Colon (tissue), 2 donors: Measurements from ENCODE around the gene EXOC3L4.

ENCODE experiments used
- FAIRE-seq: peaks from 2 replicates; lab custom pipeline; 2012; peaks lifted over from hg19 to GRCh38; lab: Jason Lieb, UNC
- donor health status: control.
- donor health status: control.

The EXOC3L4 gene

DNA sequence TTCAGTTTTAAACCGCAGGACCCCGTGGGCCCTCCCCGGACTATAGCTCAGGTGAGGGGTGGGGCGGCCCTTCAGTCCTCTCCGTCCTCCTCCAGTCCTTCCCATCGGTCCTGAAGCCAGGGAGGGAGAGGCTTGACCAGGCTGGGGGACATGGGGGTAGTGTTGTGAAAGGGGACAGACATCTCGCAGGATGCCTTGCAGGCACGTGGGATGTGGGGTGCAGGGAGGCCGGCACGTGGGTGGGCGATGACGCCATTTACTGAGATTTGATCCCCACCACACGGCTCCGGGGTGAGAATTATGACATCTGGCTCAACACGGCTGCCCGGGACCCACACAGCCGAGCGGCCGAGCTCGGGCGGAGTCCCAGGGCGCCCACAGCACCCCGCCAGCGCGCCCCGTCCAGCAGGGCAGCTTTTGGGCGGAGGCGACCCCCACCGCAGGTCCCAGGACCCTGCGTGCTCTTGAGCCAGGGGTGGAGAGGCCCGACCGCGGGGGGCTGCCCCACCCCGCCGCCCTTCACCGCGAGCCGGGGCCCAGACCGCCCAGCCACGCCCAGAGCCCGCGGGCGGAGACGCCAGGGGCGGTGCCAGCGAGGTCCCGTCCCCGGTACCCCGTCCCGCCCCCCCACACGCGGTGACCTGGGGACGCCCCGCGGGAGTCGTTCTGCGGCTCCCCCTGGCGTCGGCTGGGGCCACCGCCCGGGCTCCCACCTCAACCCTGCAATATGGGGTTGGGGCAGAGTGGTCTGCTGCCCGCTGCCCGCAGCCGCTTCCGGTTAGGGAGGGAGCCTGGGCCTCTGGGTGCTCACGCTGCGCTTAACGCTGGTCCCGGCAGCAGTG, 3.3 kb upstream of the EXOC3L4 start:
- FAIRE-seq = no peak

DNA sequence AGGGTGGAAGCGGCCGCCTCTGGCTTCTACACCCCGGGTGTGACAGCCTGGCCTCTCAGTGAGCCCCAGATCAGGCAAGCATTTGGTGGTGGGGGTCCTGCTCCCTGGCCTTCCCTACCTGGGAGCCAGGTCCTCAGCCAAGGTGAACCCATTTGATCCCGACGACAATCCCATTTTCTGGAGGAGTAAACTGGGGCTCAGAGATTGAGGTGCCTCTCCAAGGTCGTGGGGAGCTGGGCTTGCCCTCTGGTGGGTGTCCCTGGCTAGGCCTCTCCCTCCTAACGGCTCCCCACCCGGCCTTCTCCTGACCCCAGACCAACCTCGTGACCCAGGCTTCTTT, 2.7 kb upstream of the EXOC3L4 start:
- FAIRE-seq = no peak

DNA sequence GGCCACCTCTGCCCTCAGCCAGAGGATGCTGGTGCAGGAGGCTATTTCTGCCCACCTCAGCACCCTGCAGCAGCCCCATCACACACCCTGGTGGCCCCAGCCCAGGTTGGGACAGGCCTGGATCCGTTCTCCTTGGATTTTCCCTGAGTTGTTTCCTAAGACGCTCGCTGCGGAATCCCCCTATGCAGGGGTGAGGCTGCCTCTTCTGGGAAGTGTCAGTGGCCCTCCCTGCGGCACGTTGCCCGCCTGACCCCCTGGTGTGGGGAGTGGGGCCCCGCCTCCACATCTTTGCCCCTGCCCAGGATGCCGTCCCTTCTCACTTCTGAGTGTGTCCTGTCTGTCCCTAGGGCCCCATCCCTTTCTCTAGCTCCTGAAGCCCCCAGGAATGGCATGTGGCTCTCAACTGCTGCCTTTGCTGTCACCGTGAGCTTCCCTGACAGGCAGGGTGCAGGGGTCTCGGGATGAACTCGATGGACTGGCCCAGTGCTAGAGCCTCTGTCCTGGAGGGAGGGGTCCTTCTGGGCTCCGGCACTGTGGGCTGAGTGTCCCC, 594 bp upstream of the EXOC3L4 start:
- no peak for FAIRE-seq

DNA sequence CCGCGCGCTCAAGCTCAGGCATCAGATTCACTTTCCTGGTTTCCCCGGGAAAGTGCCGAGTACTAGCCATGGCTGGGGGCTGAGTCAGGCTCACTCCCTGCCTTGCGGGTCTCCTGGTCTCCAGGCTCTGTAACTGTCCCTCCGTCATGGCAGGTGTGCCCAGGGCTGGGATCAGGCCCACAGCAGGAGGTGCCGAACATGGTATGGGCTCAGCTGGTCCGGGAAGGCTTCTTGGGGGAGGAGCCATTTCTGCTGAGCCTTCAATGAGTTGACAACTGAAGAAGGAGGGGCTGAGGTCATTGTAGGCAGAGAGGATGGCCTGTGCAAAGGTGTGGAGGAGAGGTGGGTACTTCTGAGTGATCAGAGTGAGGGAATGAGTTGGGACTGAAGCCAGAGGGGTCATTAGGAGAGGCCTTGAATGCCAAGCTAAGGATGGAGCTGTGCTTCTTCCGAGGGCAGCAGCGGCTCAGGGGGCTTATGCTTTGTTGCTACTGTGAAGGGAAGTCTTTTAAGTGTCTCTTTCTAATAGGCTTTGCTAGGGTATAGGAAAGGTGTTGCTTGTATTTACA, 769 bp downstream of the EXOC3L4 start:
- FAIRE-seq = no peak

DNA sequence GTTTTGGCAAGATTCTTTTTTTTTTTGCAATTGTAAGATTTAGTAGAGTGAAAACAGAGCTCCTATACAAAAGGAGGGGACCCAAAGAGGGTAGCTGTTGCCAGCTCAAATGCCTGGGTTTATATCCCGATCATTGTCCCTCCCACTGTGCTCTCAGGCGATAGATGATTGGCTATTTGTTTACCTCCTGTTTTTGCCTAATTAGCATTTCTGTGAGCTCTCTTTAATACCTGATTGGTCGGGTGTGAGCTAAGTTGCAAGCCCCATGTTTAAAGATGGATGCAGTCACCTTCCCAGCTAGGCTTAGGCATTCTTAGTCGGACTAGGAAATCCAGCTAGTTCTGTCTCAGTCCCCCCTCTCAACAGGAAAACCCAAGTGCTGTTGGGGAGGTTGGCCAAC, 1.9 kb downstream of the EXOC3L4 start:
- FAIRE-seq = no peak

DNA sequence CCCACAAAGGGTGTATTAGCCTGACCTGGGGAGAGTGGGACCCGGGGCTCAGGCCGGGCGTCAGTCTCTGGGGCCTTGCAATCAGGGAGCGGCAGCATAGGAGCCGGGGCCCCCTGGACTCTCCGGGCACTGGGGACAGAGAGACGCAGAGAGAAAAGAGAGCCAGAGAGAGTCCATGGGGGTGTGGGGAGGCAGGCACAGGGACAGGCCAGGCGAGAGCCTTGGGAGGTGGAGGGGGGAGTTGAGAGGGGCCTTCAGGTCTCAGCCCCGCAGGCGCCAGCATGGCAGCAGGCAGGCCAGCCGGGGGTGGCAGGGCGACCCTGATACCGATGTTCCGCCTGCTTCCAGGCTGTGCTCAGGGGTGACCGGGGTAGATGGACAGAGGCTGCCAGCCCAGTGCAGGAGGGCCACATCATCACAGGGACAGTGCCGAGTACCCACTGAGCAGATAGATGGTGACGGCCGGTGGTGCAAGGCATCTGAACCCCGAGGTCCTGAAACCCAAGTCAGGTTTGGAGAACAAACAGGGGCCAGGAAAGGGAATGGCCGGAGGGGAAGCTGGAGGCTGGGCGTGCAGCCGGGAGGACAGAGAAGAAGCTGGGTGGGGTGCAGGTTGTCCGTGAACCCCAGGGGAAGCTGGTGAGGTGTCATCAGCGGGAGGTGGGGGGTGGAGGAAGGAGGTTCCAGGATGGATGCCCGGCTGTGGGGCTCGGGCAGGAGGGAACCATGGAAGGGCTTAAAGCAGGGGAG, 2.9 kb downstream of the EXOC3L4 start:
- no peak for FAIRE-seq

DNA sequence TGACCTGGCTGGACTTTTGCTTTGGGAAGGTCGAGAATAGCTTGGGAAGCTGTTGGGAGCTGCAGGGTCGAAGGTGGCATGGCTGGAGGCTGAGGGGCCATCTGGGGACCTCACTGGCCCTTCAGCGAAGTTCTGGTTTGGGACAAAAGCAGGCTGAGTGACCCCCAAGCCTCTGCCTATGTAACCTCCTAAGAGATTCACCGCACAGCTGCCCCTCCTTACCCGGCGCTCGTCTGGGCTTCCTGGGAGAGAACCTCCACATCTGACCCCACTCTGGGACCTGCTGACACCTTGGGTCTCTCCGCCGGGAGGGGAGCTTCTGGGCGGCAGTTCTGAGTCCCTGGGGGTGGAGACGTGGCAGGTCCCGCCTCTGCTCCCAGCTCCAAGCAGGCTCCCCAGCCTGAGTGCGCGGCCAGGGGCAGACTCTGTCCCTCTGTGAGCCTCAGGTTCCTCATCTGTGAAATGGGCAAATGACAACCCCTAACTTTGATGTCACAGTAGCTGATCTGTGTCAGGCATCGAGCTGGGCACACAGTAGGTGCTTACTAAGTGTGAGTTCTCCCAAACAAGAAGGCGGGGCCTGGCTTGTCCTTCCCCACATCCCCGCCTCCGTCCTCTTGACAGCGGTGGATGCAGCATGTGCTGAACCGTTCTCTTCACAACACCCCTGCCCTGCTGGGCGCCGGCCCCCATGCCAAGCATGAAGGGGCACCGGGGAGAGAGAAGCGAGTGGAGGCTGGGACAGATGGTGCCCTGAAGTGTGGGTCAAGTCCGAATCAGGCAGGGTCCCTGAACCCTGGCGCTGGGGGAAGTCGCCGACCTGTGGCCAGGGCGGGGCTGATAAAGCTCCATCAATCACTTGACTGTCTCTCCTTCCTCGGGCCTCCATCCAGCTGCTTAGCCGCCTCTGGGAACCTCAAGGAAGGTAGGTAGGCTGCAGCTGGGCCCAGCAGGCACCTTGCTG, 3.8 kb downstream of the EXOC3L4 start:
- no peak for FAIRE-seq

DNA sequence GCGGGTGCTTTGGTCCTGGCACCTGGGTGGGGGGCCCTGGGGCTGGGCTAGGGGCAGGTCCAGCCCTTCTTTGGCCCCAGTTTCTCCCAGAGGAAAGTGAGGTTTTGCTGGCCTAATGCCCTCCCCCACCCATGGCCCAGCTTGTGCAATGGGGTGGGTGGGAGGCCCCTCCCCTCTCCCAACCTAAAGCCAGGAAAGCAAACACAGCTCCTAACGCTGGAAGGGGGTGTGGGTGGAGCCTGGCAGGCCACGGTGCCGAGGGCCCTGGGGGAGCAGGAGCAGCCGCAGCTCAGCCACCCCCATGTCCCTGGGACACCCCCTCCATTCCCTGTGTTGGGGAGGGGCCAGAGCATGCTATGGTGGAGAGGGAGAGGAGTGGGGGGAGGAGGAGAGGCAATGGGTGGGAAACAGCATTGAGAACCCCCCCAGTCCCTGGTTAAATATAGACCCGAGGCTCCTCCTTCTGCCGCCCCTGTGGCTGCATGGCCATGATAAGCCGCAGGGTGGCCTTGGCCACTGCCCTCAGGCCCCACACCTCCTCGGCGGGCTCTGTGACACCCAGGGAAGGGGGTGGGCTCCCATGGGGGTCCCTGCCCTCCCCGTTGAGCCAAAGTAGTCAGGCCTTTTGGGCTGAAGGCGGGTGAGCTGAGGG, 4.7 kb downstream of the EXOC3L4 start:
- no peak for FAIRE-seq

DNA sequence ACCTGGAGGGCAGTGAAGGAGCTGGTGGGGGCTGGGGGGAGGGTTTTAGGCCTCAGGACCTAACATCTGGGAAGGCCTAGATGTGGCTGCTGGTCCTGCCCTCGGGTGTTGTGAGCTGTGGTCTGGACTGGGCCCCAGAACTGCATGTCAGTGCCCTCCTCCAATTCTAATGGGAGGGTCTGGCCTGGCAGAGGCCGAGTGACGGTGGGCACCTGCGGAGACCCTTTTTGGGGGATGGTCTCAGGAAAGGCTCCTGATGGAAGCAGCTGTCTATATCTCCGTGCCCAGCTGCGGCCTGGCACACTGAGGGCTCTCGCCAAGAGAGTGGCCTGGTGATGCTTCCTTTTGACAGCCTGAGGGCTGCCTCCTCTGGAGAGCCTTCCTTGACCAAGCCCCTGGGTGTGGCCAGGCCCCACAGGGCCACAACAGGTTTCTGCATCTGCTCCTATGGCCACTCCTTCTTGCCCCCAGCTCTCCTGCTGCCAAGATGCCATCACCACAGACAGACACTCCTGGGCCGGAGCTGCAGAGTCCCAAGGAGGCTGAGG, 5.3 kb downstream of the EXOC3L4 start:
- FAIRE-seq = no peak

DNA sequence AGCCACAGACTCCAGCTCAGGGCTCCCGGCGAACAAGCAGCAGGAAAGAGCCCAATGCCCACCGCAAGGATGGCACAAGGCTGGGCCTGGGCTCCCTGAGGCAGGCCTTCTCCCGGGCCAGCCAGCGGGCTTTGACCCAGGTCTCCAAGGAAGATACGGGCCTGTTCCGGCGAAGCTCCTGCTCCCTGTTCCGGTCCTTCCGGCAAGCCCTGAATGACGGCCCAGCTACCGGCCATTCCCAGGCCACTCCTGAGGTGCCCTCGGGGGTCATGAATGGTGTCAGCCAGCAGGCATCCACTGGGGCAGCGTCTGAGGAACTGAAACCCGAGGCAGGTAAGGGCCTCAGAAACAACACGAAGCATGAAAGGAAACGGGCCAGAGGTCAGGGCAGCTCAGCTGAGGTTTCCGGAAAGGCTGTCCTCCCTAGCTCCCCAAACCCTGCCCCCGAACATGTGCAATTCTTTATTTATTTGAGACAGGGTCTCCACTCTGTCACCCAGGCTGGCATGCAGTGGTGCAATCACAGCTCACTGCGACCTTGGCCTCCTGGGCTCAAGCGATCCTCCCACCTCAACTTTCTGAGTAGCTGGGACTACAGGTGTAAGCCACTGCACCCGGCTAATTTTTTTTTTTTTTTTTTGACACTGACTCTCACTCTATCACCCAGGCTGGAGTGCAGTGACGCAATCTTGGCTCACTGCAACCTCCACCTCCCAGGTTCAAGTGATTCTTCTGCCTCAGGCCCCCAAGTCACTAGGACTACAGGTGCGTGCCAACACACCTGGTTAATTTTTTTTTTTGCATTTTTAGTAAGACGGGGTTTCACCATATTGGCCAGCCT, 6.0 kb downstream of the EXOC3L4 start:
- no peak for FAIRE-seq

DNA sequence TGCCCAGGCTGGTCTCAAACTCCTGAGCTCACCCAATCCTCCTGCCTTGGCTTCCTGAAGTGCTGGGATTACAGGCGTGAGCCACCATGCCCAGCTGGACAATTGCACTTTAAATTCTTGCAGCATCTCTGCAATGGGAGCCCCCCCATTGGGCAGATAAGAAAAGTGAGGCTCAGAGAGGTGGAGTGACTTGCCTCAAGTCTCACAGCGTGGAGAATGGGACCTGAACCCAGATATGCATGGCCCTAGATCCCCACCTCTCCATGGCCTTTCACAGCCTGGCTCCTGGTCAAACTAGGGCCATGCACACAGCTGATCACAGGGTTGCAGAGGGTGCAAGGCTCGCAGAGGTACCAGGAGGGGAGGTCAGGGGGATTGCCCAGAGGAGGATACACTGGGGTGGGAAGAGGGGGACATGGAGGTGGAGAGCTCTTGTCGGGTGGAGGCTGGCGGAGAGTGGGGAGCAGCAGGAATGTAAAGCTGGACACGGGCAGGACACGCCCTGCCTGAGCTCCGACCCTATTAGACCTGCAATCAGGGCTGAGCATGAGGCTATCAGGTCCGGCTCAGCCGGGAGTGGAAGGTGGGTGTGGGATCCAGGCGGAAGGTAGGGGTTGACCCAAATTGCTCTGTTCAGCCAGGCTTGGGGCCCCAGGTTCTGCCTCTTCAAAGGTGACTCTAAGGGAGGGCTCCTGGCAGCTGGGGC, 6.9 kb downstream of the EXOC3L4 start:
- FAIRE-seq = no peak

DNA sequence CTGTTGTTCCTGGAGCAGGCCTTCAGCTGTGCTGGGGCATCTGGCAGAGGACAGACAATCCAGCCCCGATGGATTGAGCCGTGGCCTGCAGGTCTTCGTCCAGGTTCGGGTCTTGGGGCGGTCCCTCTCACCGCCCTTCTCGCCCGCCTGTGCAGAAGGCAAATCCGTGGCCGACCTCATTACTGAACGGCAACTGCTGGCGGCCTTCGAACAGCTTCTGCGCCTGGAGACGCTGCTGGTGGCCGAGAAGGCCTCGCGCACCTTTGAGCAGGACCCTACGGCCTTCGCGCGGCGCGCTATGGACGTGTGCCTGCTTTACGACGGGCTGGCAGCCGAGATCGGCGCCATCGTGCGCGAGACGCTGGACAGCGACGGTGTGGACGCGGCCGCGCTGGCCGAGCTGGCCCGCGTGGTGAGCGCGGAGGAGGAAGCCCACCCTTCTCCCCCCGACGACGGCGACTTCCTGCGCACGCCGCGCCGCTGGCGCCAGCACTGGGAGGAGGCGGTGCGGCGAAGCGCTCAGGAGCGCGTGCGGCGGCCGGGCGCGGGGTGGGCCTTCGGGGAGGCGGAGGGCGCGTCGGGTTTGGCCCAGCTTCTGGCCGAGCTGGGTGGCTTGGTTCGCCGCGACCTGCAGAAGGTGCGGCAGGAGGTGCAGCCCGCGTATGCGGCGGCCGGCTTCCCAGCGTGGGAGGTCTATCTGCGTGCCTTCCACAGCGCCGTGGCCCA, 7.6 kb downstream of the EXOC3L4 start:
- no peak for FAIRE-seq

DNA sequence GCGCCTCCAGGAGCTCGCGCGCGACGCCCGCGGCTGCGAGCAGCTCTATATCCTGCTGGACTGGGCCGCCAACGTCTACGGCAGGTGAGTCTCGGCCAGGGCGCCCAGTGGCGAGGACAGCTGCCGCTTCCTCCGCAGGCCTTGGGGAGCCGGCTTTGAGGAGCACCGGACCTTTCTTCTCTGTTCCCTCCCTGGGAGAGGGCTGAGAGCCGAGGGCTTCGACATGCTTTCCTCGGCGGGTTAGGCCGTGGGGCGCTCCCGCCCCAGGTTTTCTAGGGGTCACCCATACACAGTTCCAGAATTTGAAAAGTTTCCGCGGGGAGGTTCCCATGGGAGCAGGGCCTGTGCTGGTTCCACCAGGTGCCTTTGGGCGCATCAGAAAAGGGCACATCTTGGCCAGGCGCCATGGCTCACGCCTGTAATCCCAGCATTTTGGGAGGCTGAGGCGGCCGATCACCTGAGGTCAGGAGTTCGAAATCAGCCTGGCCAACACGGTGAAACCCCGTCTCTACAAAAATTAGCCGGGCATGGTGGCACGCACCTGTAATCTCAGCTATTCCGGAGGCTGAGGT, 8.2 kb downstream of the EXOC3L4 start:
- FAIRE-seq = no peak

DNA sequence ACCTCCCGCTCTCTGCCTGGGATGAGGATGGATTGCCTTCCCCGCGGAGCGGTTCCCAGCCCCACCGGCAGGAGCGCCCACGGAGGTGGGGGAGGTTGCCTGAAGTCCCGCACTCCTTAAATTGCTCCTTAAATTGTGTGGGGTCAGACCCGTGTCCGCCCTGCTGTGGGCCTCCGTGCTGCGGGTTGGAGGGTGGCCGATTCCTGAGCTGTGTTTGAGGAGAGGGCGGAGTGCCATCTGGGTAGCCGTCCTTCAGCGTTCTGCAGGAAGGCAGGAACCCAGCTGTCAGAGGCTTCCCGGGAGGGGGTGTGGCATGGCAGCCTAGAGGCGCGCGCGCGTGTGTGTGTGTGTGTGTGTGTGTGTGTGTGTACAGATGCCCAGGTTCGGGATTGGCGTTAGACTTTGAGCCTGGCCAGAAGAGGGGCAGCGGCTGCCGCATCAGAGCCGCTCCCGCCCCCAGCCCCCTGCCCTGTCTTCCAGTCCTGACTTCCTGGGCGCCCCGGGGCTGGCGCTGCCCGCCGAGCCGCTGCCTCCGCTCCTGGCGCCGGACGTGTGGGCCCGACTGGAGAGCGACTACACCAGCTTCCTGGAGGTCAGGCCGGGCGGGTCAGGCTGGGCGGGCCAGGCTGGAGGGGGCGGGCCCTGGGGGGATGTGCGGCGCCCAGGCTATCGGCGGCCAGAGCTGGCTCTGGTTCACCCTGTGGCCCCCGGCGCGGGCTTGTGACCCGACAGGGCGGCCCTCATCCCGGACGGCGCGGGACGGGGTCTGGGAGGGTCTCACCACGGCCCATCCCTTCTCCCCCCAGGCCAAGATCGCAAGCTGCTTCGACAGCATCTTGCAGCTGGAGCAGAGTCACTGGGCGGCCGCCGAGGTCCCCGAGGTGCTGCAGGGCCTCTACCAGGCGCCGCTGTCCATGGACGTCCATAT, 9.2 kb downstream of the EXOC3L4 start:
- FAIRE-seq = no peak

DNA sequence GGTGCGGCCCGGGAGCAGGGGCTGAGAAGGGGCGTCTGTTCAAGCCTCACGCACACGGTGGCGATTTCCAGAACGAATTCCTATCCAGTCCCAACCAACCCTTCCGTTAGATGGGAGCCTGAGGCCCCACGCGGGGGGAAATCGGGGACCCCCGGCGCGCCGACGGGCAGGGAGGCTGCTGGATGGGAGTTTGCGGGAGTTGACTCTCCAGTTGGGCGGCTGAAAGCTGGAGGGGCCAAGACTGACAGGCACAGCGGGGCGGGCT, 9.8 kb downstream of the EXOC3L4 start:
- no peak for FAIRE-seq

DNA sequence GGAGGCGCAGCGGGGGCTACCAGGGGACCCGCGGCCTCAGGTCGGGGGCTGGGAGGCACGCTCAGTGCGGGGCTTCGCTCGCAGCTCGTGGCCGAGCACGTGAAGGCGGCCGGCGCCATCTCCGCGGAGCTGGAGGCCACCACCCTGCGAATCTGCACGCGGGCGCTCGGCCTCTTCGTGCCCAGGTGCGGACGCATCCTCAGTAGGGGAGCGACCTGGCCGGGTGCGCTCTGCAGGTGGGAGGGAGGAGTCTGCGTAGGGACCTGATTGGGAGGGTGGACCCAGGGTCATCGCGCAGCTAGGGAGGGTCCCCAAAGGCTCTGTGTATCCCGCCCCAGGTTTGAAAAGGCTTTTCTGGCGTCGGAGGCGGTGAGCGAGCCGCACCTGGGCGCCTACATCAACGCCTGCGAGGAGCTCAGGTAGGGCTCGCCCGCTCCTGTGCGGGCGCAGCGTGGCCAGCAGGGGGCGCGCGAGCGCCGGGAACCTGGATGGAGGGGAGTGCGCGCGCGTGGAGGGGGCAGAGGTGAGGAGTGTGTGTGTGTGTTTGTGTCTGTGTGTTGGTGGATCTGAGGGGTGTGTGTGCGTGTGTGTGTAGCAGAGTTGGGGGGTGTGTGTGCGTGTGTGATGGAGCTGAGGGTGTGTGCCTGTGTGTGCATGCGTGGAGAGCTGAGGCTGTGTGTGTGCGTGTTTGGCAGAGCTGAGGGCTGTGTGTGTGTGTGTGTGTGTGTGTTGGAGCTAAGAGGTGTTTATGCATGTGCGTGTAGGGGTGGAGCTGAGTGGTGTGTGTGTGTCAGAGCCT, 10.3 kb downstream of the EXOC3L4 start:
- FAIRE-seq = no peak
